GM21619 (cell line): ENCODE results near the gene FABP7.

Experiments
- ATAC-seq: cut with Tn5 transposase; IDR thresholded peaks from one replicate; pipeline ENCODE4 v1.9.1; 2021; ENCODE audit not compliant: unreplicated experiment

The FABP7 gene

DNA sequence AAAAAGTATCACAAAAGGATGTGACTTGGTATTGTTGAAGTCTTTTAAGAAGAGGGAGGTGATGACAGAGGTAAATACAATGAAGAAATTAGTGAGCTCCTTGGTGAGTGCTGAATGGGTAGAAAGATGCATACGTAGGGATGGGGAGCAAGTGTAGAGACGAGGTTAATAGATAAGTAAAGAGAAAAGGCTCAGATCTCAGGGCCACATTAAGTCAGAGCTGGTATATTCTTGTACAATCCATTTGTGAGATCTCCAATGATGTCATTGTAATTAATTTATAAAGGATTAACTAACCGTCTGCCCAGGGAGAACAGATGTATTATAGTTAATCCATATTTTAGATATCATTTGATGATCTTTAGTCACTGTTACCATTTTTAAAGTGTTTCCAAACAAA is 52.9 kb downstream of the FABP7 start:
- no peak for ATAC-seq

GRCh38 chr6:122833021-122833491 is 53.5 kb downstream of the FABP7 start:
- no peak for ATAC-seq
